Ovary (tissue), 3 donors: Measurements from ENCODE around the gene NETO2.
"Not testable (repeated sequence)": the region's sequence is repeated elsewhere in the genome, so short reads cannot be mapped to it uniquely, and the experiment has no call there.

Experiments
- CTCF ChIP-seq, 3 donors: fragments of 450-650 bp in 2 of 3; fragments of 200-600 bp in 1 of 3; IDR thresholded peaks; one replicate each; pipeline versions ENCODE4 v1.5.1 to v1.8.0; 2016 to 2022; ENCODE audit warnings: antibody characterized with exemption in 3 of 3, mild to moderate bottlenecking in 1 of 3
- EP300 ChIP-seq: sonication (generic); formaldehyde crosslinking; IDR thresholded peaks from one replicate; pipeline ENCODE4 v1.6.1; 2017; ENCODE audit warnings: antibody characterized with exemption
- POLR2A ChIP-seq: fragments of 450-650 bp; IDR thresholded peaks from one replicate; pipeline ENCODE4 v1.6.1; 2017; ENCODE audit warnings: antibody characterized with exemption, mild to moderate bottlenecking, moderate library complexity
- donor health status: DM: no; HTN: no; CAD: no.

GRCh38 chr16:47137925-47138324 lies 5.8 kb downstream of the NETO2 start:
- not testable (repeated sequence) for TF ChIP-seq POLR2A; CTCF (IDR thresholded peaks at IDR 0.05); EP300
